Placental pericyte (primary cell): Measurements from ENCODE around the gene ITGB3BP. TPM values are rescaled to one million over a fixed set of nuclear protein-coding genes. Genes with fewer than 3 reads are reported as not detected.

ENCODE experiments used
- small RNA-seq: library from RNA; depleted of rRNA; stranded (forward); fragments of <200 nt; gene quantifications from one replicate; pipeline ENCODE3, GENCODE V24; 2012; ENCODE audit warnings: low replicate concordance
- total RNA-seq: library from RNA; depleted of rRNA; stranded (reverse); fragments of >200 nt; gene quantifications from 2 replicates; pipeline ENCODE4 v1.2.3, GENCODE V29; 2012

ITGB3BP gene
- 11.4 and 23.2 TPM in 2 replicates for total RNA-seq

GRCh38 chr1:63522891-63523728 lies at the start of gene ITGB3BP, which contains the start of gene EFCAB7:
ITGB3BP (minus strand) TSS chr1:63523225; CDS start chr1:63523133, 92 bp downstream.
EFCAB7 (plus strand) TSS chr1:63523525; CDS start chr1:63525573, 2,048 bp downstream.

Small RNA genes lying within 50 kb of the gene (small RNA-seq; reads per million reads assigned to genes)
- gene RF02105: not detected
- gene RF02106: not detected
- gene RF02107: not detected
- not detected for gene RF02108
- gene RF02109: not detected
- gene RF02110: not detected
- not detected for gene RN7SL488P
- not detected for gene RNU7-123P

Other genes starting within 250 kb of the ITGB3BP start
- gene FOXD3, start 200.7 kb downstream of the ITGB3BP start, total RNA-seq: not detected in 2 replicates
- gene ALG6, start 155.6 kb downstream of the ITGB3BP start, total RNA-seq: 3.1 and 12.5 TPM in 2 replicates
- 2.8 and 5.2 TPM in 2 replicates for gene EFCAB7, start 300 bp upstream of the ITGB3BP start, total RNA-seq
- gene PGM1, start 70.2 kb upstream of the ITGB3BP start, total RNA-seq: 47.5 and 75.3 TPM in 2 replicates